Smooth muscle cell (in vitro differentiated cells): Measurements from ENCODE around the gene CT47A1. TPM values are rescaled to one million over a fixed set of nuclear protein-coding genes. Genes with fewer than 3 reads are reported as not detected.

Source experiments
- polyA plus RNA-seq: library from polyadenylated mRNA; unstranded; fragments of >200 nt; fragmentation: Nextera tagmentation; extraction: Ambion mirVana; gene quantifications from 2 replicates; pipeline ENCODE4 v1.2.1, GENCODE V29; 2016
- small RNA-seq: library from RNA; depleted of rRNA; stranded (forward); fragments of <200 nt; gene quantifications from one replicate; pipeline ENCODE3, GENCODE V24; 2014
- total RNA-seq: library from RNA; depleted of rRNA; stranded (reverse); fragments of >200 nt; gene quantifications from 2 replicates; pipeline ENCODE4 v1.2.3, GENCODE V29; 2014

The CT47A1 gene
- total and polyA plus RNA-seq, 2 experiments from 2014 or later, result not detected

Small RNA genes within 50 kb of the gene (small RNA-seq; reads per million reads assigned to genes)
- gene AL670379.1 (not detected), gene AL670379.10 (not detected), gene AL670379.11 (not detected), gene AL670379.12 (not detected), gene AL670379.2 (not detected), gene AL670379.3 (not detected), gene AL670379.4 (not detected), gene AL670379.5 (not detected), gene AL670379.6 (not detected), gene AL670379.7 (not detected), gene AL670379.8 (not detected), gene AL670379.9 (not detected)

Other genes with a start within 250 kb of the CT47A1 start
- gene CT47B1, start 109.9 kb downstream of the CT47A1 start, total RNA-seq, result not detected in 2 replicates
- gene CT47B1, start 109.9 kb downstream of the CT47A1 start, polyA plus RNA-seq, result not detected in 2 replicates
- not detected in 2 replicates for gene CT47A11, start 48.6 kb downstream of the CT47A1 start, total RNA-seq
- gene CT47A11, start 48.6 kb downstream of the CT47A1 start, polyA plus RNA-seq, result not detected in 2 replicates
- not detected in 2 replicates for gene CT47A10, start 43.7 kb downstream of the CT47A1 start, total RNA-seq
- gene CT47A10, start 43.7 kb downstream of the CT47A1 start, polyA plus RNA-seq, result not detected in 2 replicates
- not detected in 2 replicates for gene CT47A9, start 38.9 kb downstream of the CT47A1 start, total RNA-seq
- not detected in 2 replicates for gene CT47A9, start 38.9 kb downstream of the CT47A1 start, polyA plus RNA-seq
- not detected in 2 replicates for gene CT47A8, start 34.0 kb downstream of the CT47A1 start, total RNA-seq
- not detected in 2 replicates for gene CT47A8, start 34.0 kb downstream of the CT47A1 start, polyA plus RNA-seq
- not detected in 2 replicates for gene CT47A7, start 29.2 kb downstream of the CT47A1 start, total RNA-seq
- not detected in 2 replicates for gene CT47A7, start 29.2 kb downstream of the CT47A1 start, polyA plus RNA-seq
- not detected in 2 replicates for gene CT47A6, start 24.3 kb downstream of the CT47A1 start, total RNA-seq
- gene CT47A6, start 24.3 kb downstream of the CT47A1 start, polyA plus RNA-seq, result not detected in 2 replicates
- gene CT47A5, start 19.4 kb downstream of the CT47A1 start, total RNA-seq, result not detected in 2 replicates
- not detected in 2 replicates for gene CT47A5, start 19.4 kb downstream of the CT47A1 start, polyA plus RNA-seq
- gene CT47A4, start 14.6 kb downstream of the CT47A1 start, total RNA-seq, result not detected in 2 replicates
- gene CT47A4, start 14.6 kb downstream of the CT47A1 start, polyA plus RNA-seq, result not detected in 2 replicates
- not detected in 2 replicates for gene CT47A3, start 9.7 kb downstream of the CT47A1 start, total RNA-seq
- gene CT47A3, start 9.7 kb downstream of the CT47A1 start, polyA plus RNA-seq, result not detected in 2 replicates
- gene CT47A2, start 4.8 kb downstream of the CT47A1 start, total RNA-seq, result not detected in 2 replicates
- gene CT47A2, start 4.8 kb downstream of the CT47A1 start, polyA plus RNA-seq, result not detected in 2 replicates
- 0.85 and 2.2 TPM in 2 replicates for gene GLUD2, start 61.9 kb upstream of the CT47A1 start, total RNA-seq
- 0.08 and 0.13 TPM in 2 replicates for gene GLUD2, start 61.9 kb upstream of the CT47A1 start, polyA plus RNA-seq